ENCODE measurements around the gene TTLL7. TPM values are rescaled to one million over a fixed set of nuclear protein-coding genes. Genes with fewer than 3 reads are reported as not detected.
"Not testable (repeated sequence)": the region's sequence is repeated elsewhere in the genome, so short reads cannot be mapped to it uniquely, and the experiment has no call there.

The TTLL7 gene
- total RNA-seq, 2 donors from 2014 or later: 25.7 to 29.0 TPM

DNA sequence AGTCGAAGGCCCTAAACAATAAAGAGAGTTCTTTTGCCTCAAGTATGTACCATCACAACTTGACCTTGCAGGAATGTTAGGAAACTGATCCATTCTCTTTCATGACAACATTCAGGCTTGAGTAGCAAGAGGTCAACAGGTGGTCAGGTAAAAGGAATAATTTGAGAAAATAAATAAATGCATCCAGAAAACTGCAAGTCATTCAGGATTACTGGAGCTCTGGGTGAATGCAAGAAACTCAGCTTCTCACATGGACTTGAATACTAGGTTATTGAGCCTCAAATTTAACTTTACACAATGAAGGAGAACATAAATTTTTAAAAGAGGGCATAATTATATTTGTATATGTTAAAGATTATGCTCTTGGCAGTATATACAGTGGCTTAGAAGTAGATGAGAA lies 76.5 kb downstream of the TTLL7 start:
- ATAC-seq (no peak), DNase-seq (no peak)
- Histone ChIP-seq H3K9me3 (no peaks in the 10 kb centered on the region), H3K4me1 (peaks cover 4% of the 10 kb centered on the region), H3K4me3 (no peak overlapping the region), H3K27me3 (no peaks in the 10 kb centered on the region), H3K36me3 (replicated peaks in 1 of 2; ENCODE audit: insufficient read depth in 1 of 2, low read depth in 2 of 2) (peaks cover 0 to 2% of the 10 kb centered on the region in 2 donors), H3K27ac (no peak overlapping the region)
- intact Hi-C loops (cut with DNase I): no loop called here
- TF ChIP-seq POLR2A (IDR thresholded peaks at IDR 0.05) (no peak), CTCF (IDR thresholded peaks at IDR 0.05) (no peak)
- WGBS, 2 donors: 0 to 89% methylated on average over 1 of the region's 1 CpG

DNA sequence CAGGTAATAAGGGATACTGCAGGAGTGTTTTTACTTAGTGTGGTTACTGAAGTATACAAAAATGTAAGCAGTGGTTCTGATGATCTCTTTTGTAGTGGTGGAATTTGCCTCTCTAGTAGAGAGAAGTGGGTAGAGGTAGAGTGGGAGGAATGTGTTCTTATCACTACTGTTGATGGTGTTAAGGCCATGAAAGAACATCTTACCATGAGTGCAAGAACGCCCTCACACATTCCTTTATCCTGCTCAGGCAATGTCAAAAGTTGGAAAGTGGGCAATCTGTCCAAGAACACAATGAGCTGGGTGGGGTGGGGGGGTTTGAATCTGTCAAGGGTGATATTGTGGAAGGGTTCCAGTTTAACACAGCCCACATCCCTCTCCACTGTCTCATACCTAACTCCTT lies 78.6 kb downstream of the TTLL7 start:
- 90 to 92% methylated on average over 1 of the region's 1 CpG for WGBS, 2 donors

GRCh38 chr1:83919872-83920271 lies 79.1 kb downstream of the TTLL7 start:
- 93 to 98% methylated on average over 1 of the region's 1 CpG for WGBS, 2 donors
- no peak for TF ChIP-seq CTCF (IDR thresholded peaks at IDR 0.05)
- TF ChIP-seq POLR2A (IDR thresholded peaks at IDR 0.05): no peak
- intact Hi-C loops (cut with DNase I): no loop called here
- H3K36me3 ChIP-seq (replicated peaks in 1 of 2; ENCODE audit: insufficient read depth in 1 of 2, low read depth in 2 of 2): peaks cover 0 to 2% of the 10 kb centered on the region in 2 donors
- H3K27me3 ChIP-seq: no peaks in the 10 kb centered on the region
- DNase-seq (no peak), ATAC-seq (no peak)
- H3K9me3 ChIP-seq: no peaks in the 10 kb centered on the region
- no peak overlapping the region for H3K4me3 ChIP-seq
- H3K4me1 ChIP-seq: no peaks in the 10 kb centered on the region
- H3K27ac ChIP-seq: no peak overlapping the region

More for the DNA sequence above, 78.6 kb downstream of the TTLL7 start:
- Histone ChIP-seq H3K27ac (no peak overlapping the region), H3K4me3 (no peak overlapping the region), H3K9me3 (no peaks in the 10 kb centered on the region), H3K27me3 (no peaks in the 10 kb centered on the region), H3K36me3 (replicated peaks in 1 of 2; ENCODE audit: insufficient read depth in 1 of 2, low read depth in 2 of 2) (peaks cover 0 to 2% of the 10 kb centered on the region in 2 donors), H3K4me1 (no peaks in the 10 kb centered on the region)
- ATAC-seq (no peak), DNase-seq (no peak)
- intact Hi-C loops (cut with DNase I): no loop called here
- TF ChIP-seq POLR2A (IDR thresholded peaks at IDR 0.05): no peak
- no peak for TF ChIP-seq CTCF (IDR thresholded peaks at IDR 0.05)

DNA sequence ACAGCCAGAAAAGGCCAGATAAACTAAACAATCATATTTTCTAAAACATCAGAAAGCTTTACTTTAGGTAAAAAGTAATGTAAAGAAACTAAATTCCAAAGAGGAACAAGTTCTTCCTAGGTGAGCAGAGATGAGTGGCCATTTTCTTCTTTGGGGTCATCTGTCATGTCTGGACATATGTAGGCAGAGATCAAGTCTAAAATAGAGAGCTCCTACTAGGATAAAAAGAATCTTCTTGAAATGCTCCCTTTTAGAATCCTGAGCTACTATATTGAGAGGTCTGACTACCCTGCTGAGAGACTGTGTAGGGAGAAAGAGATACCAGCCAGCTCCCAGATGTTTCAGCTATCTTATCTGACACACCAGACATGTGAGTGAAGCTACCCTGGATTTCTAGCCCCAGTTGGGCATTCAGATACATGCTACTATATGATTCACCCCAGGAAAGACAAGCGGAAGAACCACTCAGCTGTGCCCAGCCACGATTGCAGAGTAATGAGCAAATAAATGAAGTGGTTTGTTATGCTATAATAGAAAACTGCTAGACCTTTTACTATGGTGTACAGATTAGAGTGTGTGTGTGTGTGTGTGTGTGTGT lies 80.1 kb downstream of the TTLL7 start:
- H3K36me3 ChIP-seq (replicated peaks in 1 of 2; ENCODE audit: insufficient read depth in 1 of 2, low read depth in 2 of 2): peaks cover 0 to 2% of the 10 kb centered on the region in 2 donors
- no peaks in the 10 kb centered on the region for H3K27me3 ChIP-seq
- TF ChIP-seq POLR2A (IDR thresholded peaks at IDR 0.05): no peak
- TF ChIP-seq CTCF (IDR thresholded peaks at IDR 0.05): no peak
- H3K4me3 ChIP-seq: no peak overlapping the region
- H3K27ac ChIP-seq: no peak overlapping the region
- no peaks in the 10 kb centered on the region for H3K4me1 ChIP-seq
- WGBS, 2 donors: 29 to 95% methylated on average over 2 of the region's 2 CpGs
- intact Hi-C loops (cut with DNase I): no loop called here
- DNase-seq: no peak
- ATAC-seq: no peak
- no peaks in the 10 kb centered on the region for H3K9me3 ChIP-seq

GRCh38 chr1:83917959-83918358 lies 81.0 kb downstream of the TTLL7 start:
- Histone ChIP-seq H3K27me3 (no peaks in the 10 kb centered on the region), H3K4me1 (no peaks in the 10 kb centered on the region), H3K36me3 (replicated peaks in 1 of 2; ENCODE audit: insufficient read depth in 1 of 2, low read depth in 2 of 2) (peaks cover 0 to 2% of the 10 kb centered on the region in 2 donors), H3K9me3 (no peaks in the 10 kb centered on the region), H3K27ac (no peak overlapping the region), H3K4me3 (no peak overlapping the region)
- ATAC-seq: no peak
- DNase-seq: no peak
- no peak for TF ChIP-seq POLR2A (IDR thresholded peaks at IDR 0.05)
- no peak for TF ChIP-seq CTCF (IDR thresholded peaks at IDR 0.05)
- intact Hi-C loops (cut with DNase I): no loop called here
- 85 to 94% methylated on average over 1 of the region's 1 CpG for WGBS, 2 donors

DNA sequence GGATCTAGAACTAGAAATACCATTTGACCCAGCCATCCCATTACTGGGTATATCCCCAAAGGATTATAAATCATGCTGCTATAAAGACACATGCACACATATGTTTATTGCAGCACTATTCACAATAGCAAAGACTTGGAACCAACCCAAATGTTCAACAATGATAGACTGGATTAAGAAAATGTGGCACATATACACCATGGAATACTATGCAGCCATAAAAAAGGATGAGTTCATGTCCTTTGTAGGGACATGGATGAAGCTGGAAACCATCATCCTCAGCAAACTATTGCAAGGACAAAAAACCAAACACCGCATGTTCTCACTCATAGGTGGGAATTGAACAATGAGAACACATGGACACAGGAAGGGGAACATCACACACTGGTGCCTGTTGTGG lies 82.8 kb downstream of the TTLL7 start:
- ATAC-seq; H3K27me3 ChIP-seq; H3K27ac ChIP-seq; intact Hi-C loops (cut with DNase I); H3K9me3 ChIP-seq; H3K36me3 ChIP-seq (replicated peaks in 1 of 2; ENCODE audit: insufficient read depth in 1 of 2, low read depth in 2 of 2); H3K4me3 ChIP-seq; DNase-seq; H3K4me1 ChIP-seq: not testable (repeated sequence)
- WGBS, 2 donors: 100% methylated on average over 1 of the region's 1 CpG; no CpG with 5 or more reads in 1 of the 2 donors
